ENCODE results near the gene UBE2R2.
A peak's percentile ranks its signal among the peaks of the same experiment; 100 is the strongest.
"Not testable (repeated sequence)": the region's sequence is repeated elsewhere in the genome, so short reads cannot be mapped to it uniquely, and the experiment has no call there.

Gene UBE2R2

GRCh38 chr9:33843312-33843961 is 26.5 kb downstream of the UBE2R2 start:
- DNase-seq, result no peak

- DNase-seq, result no peak
These were observed 29.3 kb downstream of the UBE2R2 start for GRCh38 chr9:33846231-33846630.

GRCh38 chr9:33847894-33848205 is 30.9 kb downstream of the UBE2R2 start:
- not testable (repeated sequence) for DNase-seq

GRCh38 chr9:33850267-33850629 is 33.3 kb downstream of the UBE2R2 start:
- no peak for DNase-seq

GRCh38 chr9:33850677-33851076 is 33.7 kb downstream of the UBE2R2 start:
- no peak for DNase-seq

- DNase-seq, result no peak
These were observed 34.3 kb downstream of the UBE2R2 start for GRCh38 chr9:33851301-33851700.

GRCh38 chr9:33852216-33852826 is 35.4 kb downstream of the UBE2R2 start:
- DNase-seq, result peak; percentile 47

GRCh38 chr9:33856247-33856646 is 39.3 kb downstream of the UBE2R2 start:
- DNase-seq, result no peak

- no peak for DNase-seq
These were observed 41.5 kb downstream of the UBE2R2 start for GRCh38 chr9:33858423-33858822.

GRCh38 chr9:33860200-33860871 is 43.4 kb downstream of the UBE2R2 start:
- DNase-seq, result no peak

GRCh38 chr9:33861917-33862453 is 45.0 kb downstream of the UBE2R2 start:
- DNase-seq, result no peak

GRCh38 chr9:33863027-33863426 is 46.1 kb downstream of the UBE2R2 start:
- DNase-seq, result not testable (repeated sequence)

- DNase-seq, result no peak
These were observed 50.9 kb downstream of the UBE2R2 start for GRCh38 chr9:33867747-33868439.

GRCh38 chr9:33868440-33868973 is 51.5 kb downstream of the UBE2R2 start:
- no peak for DNase-seq

- not testable (repeated sequence) for DNase-seq
These were observed 52.3 kb downstream of the UBE2R2 start for GRCh38 chr9:33869243-33869642.

GRCh38 chr9:33877727-33878489 is 60.9 kb downstream of the UBE2R2 start:
- DNase-seq, result no peak

GRCh38 chr9:33878691-33879366 is 61.9 kb downstream of the UBE2R2 start:
- DNase-seq, result no peak

- no peak for DNase-seq
These were observed 63.5 kb downstream of the UBE2R2 start for GRCh38 chr9:33880211-33881089.

GRCh38 chr9:33881635-33882034 is 64.7 kb downstream of the UBE2R2 start:
- DNase-seq, result no peak

GRCh38 chr9:33884856-33885701 is 68.1 kb downstream of the UBE2R2 start:
- DNase-seq, result no peak

Measured in stimulated activated CD4-positive, alpha-beta T cell treated with anti-CD3 and anti-CD28 coated beads, Interleukin-4, amount 100 ng/mL, for 1 hour (primary cell).